ENCODE data around the gene ADD1.

Gene ADD1

GRCh38 chr4:2932321-2932950 is 88.8 kb downstream of the ADD1 start:
- no peak for TF ChIP-seq CTCF (IDR thresholded peaks at IDR 0.05; ENCODE audit: insufficient read depth, low read depth, low read length, missing control alignments)
- peak overlapping the region; percentile 71 for H3K4me3 ChIP-seq (ENCODE audit: low read depth, low read length)
- DNase-seq (ENCODE audit: low read depth) = peak; percentile 24

GRCh38 chr4:2932951-2933565 is 89.4 kb downstream of the ADD1 start:
- TF ChIP-seq CTCF (IDR thresholded peaks at IDR 0.05; ENCODE audit: insufficient read depth, low read depth, low read length, missing control alignments) = no peak
- peak; percentile 67 for DNase-seq (ENCODE audit: low read depth)

GRCh38 chr4:2933566-2934076 is 90.0 kb downstream of the ADD1 start:
- TF ChIP-seq CTCF (IDR thresholded peaks at IDR 0.05; ENCODE audit: insufficient read depth, low read depth, low read length, missing control alignments) = no peak
- no peak for DNase-seq (ENCODE audit: low read depth)
- H3K4me3 ChIP-seq (ENCODE audit: low read depth, low read length) = peak overlapping the region; percentile 71

More at GRCh38 chr4:2932951-2933565, 89.4 kb downstream of the ADD1 start:
- peak overlapping the region; percentile 71 for H3K4me3 ChIP-seq (ENCODE audit: low read depth, low read length)

- peak overlapping the region; percentile 78 for H3K4me3 ChIP-seq (ENCODE audit: low read depth, low read length)
- peak; percentile 58 for DNase-seq (ENCODE audit: low read depth)
- TF ChIP-seq CTCF (IDR thresholded peaks at IDR 0.05; ENCODE audit: insufficient read depth, low read depth, low read length, missing control alignments) = no peak
Observed at GRCh38 chr4:2934077-2934812, 90.6 kb downstream of the ADD1 start.

- no peak for TF ChIP-seq CTCF (IDR thresholded peaks at IDR 0.05; ENCODE audit: insufficient read depth, low read depth, low read length, missing control alignments)
- H3K4me3 ChIP-seq (ENCODE audit: low read depth, low read length) = peak overlapping the region; percentile 78
Observed at GRCh38 chr4:2934813-2935761, 91.4 kb downstream of the ADD1 start.

More at GRCh38 chr4:2934813-2935761, 91.4 kb downstream of the ADD1 start:
- DNase-seq (ENCODE audit: low read depth) = peak; percentile 96

All from GM12865 (cell line).